A549 (cell line): ENCODE results near the gene GTF2IRD1. TPM values are rescaled to one million over a fixed set of nuclear protein-coding genes. Genes with fewer than 3 reads are reported as not detected.

Source experiments
- ATAC-seq, 2 experiments: fragments of 200-7000 bp in 1 of 2; fragments of >200 bp in 1 of 2; cut with Nextera tagmentation in 1 of 2; cut with Tn5 transposase in 1 of 2; 3 replicates each; pipeline versions ENCODE4 v1.8.0 to v1.9.1; 2018 to 2020; ENCODE audit warnings: mild to moderate bottlenecking in 1 of 2, moderate library complexity in 1 of 2
- CTCF ChIA-PET: fragments of 300-600 bp; sonication (Branson Sonifier 250); formaldehyde crosslinking; extraction: SDS; loops from one replicate; lab custom pipeline; 2021; ENCODE audit warnings: antibody characterized with exemption, inconsistent platforms; lab: Yijun Ruan, JAX
- POLR2A ChIA-PET: fragments of 350-600 bp; formaldehyde crosslinking; extraction: SDS; loops from one replicate; lab custom pipeline; 2021; ENCODE audit warnings: antibody characterized with exemption, inconsistent platforms; lab: Yijun Ruan, JAX
- DNase-seq, 2 experiments: peaks; one replicate each; pipeline versions ENCODE4 v3.0.0 to v3.0.0-alpha.2; 2011 to 2016; ENCODE audit warnings: low read depth in 1 of 2, low spot score in 1 of 2
- FAIRE-seq: peaks from 2 replicates; lab custom pipeline; 2011; peaks lifted over from hg19 to GRCh38; lab: Jason Lieb, UNC
- H3K27ac ChIP-seq, 2 experiments: fragments of >200 bp; sonication (Bioruptor Twin); formaldehyde crosslinking; 3 replicates each; pipeline ENCODE4 v1.5.1; 2016 to 2017
- H3K4me1 ChIP-seq: fragments of >200 bp; sonication (Bioruptor Twin); formaldehyde crosslinking; 3 replicates; pipeline ENCODE4 v1.6.1; 2016
- H3K4me2 ChIP-seq: fragments of >200 bp; sonication (Bioruptor Twin); formaldehyde crosslinking; 3 replicates; pipeline ENCODE4 v1.6.1; 2016
- H3K4me3 ChIP-seq: fragments of >200 bp; sonication (Bioruptor Twin); formaldehyde crosslinking; 3 replicates; pipeline ENCODE4 v1.5.1; 2016
- H3K9me3 ChIP-seq: fragments of >200 bp; sonication (Bioruptor Twin); formaldehyde crosslinking; 3 replicates; pipeline ENCODE4 v1.6.1; 2016
- BCL3 ChIP-seq: fragments of >200 bp; sonication (Bioruptor Twin); formaldehyde crosslinking; IDR thresholded peaks from 3 replicates; pipeline ENCODE4 v1.6.1; 2016
- BHLHE40 ChIP-seq: IDR thresholded peaks from 2 replicates; pipeline ENCODE4 v1.6.1; 2012; ENCODE audit warnings: low read depth, low read length, inconsistent platforms
- CEBPB ChIP-seq, 2 experiments: fragments of >200 bp in 1 of 2; sonication (Bioruptor Twin) in 1 of 2; formaldehyde crosslinking in 1 of 2; IDR thresholded peaks; 2 replicates each; pipeline ENCODE4 v1.6.1; 2012 to 2016
- EP300 ChIP-seq, 2 experiments: fragments of >200 bp; sonication (Bioruptor Twin); formaldehyde crosslinking; IDR thresholded peaks; 2 replicates in 1 of 2; 3 replicates in 1 of 2; pipeline ENCODE4 v1.6.1; 2016 to 2017
- FOSB ChIP-seq: fragments of 250-450 bp; sonication (Bioruptor Pico); IDR thresholded peaks from 2 replicates; pipeline ENCODE4 v1.5.0; 2020; ENCODE audit warnings: mild to moderate bottlenecking, moderate library complexity
- FOSL2 ChIP-seq, 2 experiments: fragments of 450-650 bp in 1 of 2; fragments of >200 bp in 1 of 2; sonication (Bioruptor Twin) in 1 of 2; formaldehyde crosslinking; IDR thresholded peaks; 2 replicates each; pipeline versions ENCODE4 v1.5.0 to v1.6.1; 2016 to 2020; ENCODE audit warnings: mild to moderate bottlenecking in 1 of 2, moderate library complexity in 1 of 2
- GATA3 ChIP-seq: IDR thresholded peaks from 2 replicates; pipeline ENCODE4 v1.6.1; 2012; ENCODE audit warnings: borderline replicate concordance
- HES2 ChIP-seq: fragments of >200 bp; sonication (Bioruptor Twin); formaldehyde crosslinking; IDR thresholded peaks from 2 replicates; pipeline ENCODE4 v1.6.1; 2016
- HOXA7 ChIP-seq: fragments of 250-450 bp; sonication (Bioruptor Pico); IDR thresholded peaks from 2 replicates; pipeline ENCODE4 v1.5.0; 2020; ENCODE audit warnings: mild to moderate bottlenecking, moderate library complexity
- HOXB13 ChIP-seq: fragments of 250-450 bp; sonication (Bioruptor Pico); IDR thresholded peaks from 2 replicates; pipeline ENCODE4 v1.5.0; 2020; ENCODE audit warnings: low read depth, mild to moderate bottlenecking, moderate library complexity
- HOXB5 ChIP-seq: fragments of 250-450 bp; sonication (Bioruptor Pico); IDR thresholded peaks from 2 replicates; pipeline ENCODE4 v1.5.0; 2020; ENCODE audit warnings: mild to moderate bottlenecking, moderate library complexity
- JUN ChIP-seq, 2 experiments: fragments of >200 bp; sonication (Bioruptor Twin); formaldehyde crosslinking; IDR thresholded peaks; 2 replicates in 1 of 2; 3 replicates in 1 of 2; pipeline ENCODE4 v1.6.1; 2016 to 2017
- KDM1A ChIP-seq: fragments of 200-600 bp; sonication (generic); IDR thresholded peaks from 2 replicates; pipeline ENCODE4 v1.6.1; 2016; ENCODE audit warnings: low read depth, mild to moderate bottlenecking
- RAD21 ChIP-seq, 2 experiments: fragments of >200 bp in 1 of 2; sonication (Bioruptor Twin) in 1 of 2; formaldehyde crosslinking in 1 of 2; IDR thresholded peaks in 1 of 2; conservative IDR thresholded peaks in 1 of 2; 2 replicates in 1 of 2; 3 replicates in 1 of 2; pipeline ENCODE4 v1.6.1; 2012 to 2018; ENCODE audit warnings: inconsistent platforms in 1 of 2
- RARB ChIP-seq: fragments of 250-450 bp; sonication (Bioruptor Pico); IDR thresholded peaks from 2 replicates; pipeline ENCODE4 v1.8.0; 2021; ENCODE audit warnings: mild to moderate bottlenecking, moderate library complexity
- TP53 ChIP-seq: fragments of 250-450 bp; sonication (Bioruptor Pico); IDR thresholded peaks from 2 replicates; pipeline ENCODE4 v1.5.0; 2021; ENCODE audit warnings: mild to moderate bottlenecking, moderate library complexity
- ZSCAN20 ChIP-seq: fragments of 250-450 bp; sonication (Bioruptor Pico); IDR thresholded peaks from 2 replicates; pipeline ENCODE4 v1.8.0; 2022; ENCODE audit warnings: mild to moderate bottlenecking, moderate library complexity
- WGBS: methylation state at CpG from one replicate; pipeline ENCODE4 v1.1.6; 2017; ENCODE audit errors: missing lambda C conversion rate; 5-methylcytosine and 5-hydroxymethylcytosine counted together
- polyA plus RNA-seq, 4 experiments: library from polyadenylated mRNA; depleted of rRNA in 3 of 4; stranded (reverse); fragments of >200 nt; fragmentation: RNase III in 1 of 4; extraction: RNeasy Plus Mini Kit Qiagen cat#74134 plus additional on column Dnase treatment in 1 of 4; gene quantifications; 2 replicates in 3 of 4; 3 replicates in 1 of 4; pipeline ENCODE4 v1.2.3, GENCODE V29; 2011 to 2017
- TF ChIP-seq, protein P1 (sequence below): fragments of 200-600 bp; sonication (generic); IDR thresholded peaks from 2 replicates; pipeline ENCODE4 v1.6.1; 2016; ENCODE audit warnings: antibody characterized with exemption, mild to moderate bottlenecking, moderate library complexity
- TF ChIP-seq, protein P2 (sequence below): fragments of 250-450 bp; sonication (Bioruptor Pico); IDR thresholded peaks from 2 replicates; pipeline ENCODE4 v1.5.0; 2020; ENCODE audit warnings: low read depth, mild to moderate bottlenecking, moderate library complexity
- TF ChIP-seq, protein P3 (sequence below): IDR thresholded peaks from 2 replicates; pipeline ENCODE4 v1.6.1; 2012
- TF ChIP-seq, protein P4 (sequence below): fragments of 450-650 bp; IDR thresholded peaks from 2 replicates; pipeline ENCODE4 v1.6.1; 2014; ENCODE audit warnings: antibody characterized with exemption

Gene GTF2IRD1
- polyA plus RNA-seq, 2 of the 4 experiments (the other 2 are of a cell fraction) = 19.9 to 20.5 TPM

- ChIA-PET POLR2A (interaction anchor here (0.6 kb wide), 1 partner anchor 175 kb away, joined by 6 read pairs; the partner anchor contains the start of gene GTF2I), CTCF (interaction anchor here (1.1 to 3.1 kb wide), 6 partner anchors 12 to 99 kb away, joined by 3 to 11 read pairs (median 4); no protein-coding TSS in a partner anchor)
- 33% methylated on average over 16 of the region's 16 CpGs for WGBS
- H3K27ac ChIP-seq = peak overlapping the region; percentile 93 to 97
- H3K4me1 ChIP-seq = peaks cover 77% of the 10 kb centered on the region
- DNase-seq (peak; percentile 83 to 94), ATAC-seq (peak; percentile 45 to 48), FAIRE-seq (peak; percentile 98)
- H3K4me3 ChIP-seq = no peak overlapping the region; the same call in 2 of the 3 replicates
- TF ChIP-seq, protein P1, sequence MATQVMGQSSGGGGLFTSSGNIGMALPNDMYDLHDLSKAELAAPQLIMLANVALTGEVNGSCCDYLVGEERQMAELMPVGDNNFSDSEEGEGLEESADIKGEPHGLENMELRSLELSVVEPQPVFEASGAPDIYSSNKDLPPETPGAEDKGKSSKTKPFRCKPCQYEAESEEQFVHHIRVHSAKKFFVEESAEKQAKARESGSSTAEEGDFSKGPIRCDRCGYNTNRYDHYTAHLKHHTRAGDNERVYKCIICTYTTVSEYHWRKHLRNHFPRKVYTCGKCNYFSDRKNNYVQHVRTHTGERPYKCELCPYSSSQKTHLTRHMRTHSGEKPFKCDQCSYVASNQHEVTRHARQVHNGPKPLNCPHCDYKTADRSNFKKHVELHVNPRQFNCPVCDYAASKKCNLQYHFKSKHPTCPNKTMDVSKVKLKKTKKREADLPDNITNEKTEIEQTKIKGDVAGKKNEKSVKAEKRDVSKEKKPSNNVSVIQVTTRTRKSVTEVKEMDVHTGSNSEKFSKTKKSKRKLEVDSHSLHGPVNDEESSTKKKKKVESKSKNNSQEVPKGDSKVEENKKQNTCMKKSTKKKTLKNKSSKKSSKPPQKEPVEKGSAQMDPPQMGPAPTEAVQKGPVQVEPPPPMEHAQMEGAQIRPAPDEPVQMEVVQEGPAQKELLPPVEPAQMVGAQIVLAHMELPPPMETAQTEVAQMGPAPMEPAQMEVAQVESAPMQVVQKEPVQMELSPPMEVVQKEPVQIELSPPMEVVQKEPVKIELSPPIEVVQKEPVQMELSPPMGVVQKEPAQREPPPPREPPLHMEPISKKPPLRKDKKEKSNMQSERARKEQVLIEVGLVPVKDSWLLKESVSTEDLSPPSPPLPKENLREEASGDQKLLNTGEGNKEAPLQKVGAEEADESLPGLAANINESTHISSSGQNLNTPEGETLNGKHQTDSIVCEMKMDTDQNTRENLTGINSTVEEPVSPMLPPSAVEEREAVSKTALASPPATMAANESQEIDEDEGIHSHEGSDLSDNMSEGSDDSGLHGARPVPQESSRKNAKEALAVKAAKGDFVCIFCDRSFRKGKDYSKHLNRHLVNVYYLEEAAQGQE = no peak
- TF ChIP-seq HOXB5 (CRISPR knock-in tag) (no peak), TP53 (CRISPR knock-in tag) (no peak), FOSB (CRISPR knock-in tag) (no peak), KDM1A (no peak), ZSCAN20 (peak; percentile 19; the same call in 1 of the 2 replicates), EP300 (IDR thresholded peaks at IDR 0.05) (peak; percentile 72 to 92; a peak in 3 of 5 replicates), JUN (IDR thresholded peaks at IDR 0.05) (peak; percentile 23 to 67; a peak in 3 of 5 replicates), RARB (CRISPR knock-in tag) (peak; percentile 86), HES2 (peak; percentile 88), CEBPB (IDR thresholded peaks at IDR 0.05) (peak; percentile 90 to 97), RAD21 (conservative IDR thresholded peaks at IDR 0.05 in 1 of 2, IDR thresholded peaks at IDR 0.05 in 1 of 2) (0 out of 5 replicates have a peak, but pooled peaks of 1 of the 2 experiments have one; percentile 14), HOXB13 (no peak), HOXA7 (CRISPR knock-in tag) (peak; percentile 55; the same call in 1 of the 2 replicates), BCL3 (peak; percentile 59; the same call in 1 of the 3 replicates), GATA3 (peak; percentile 69; the same call in 1 of the 2 replicates), BHLHE40 (no peak), FOSL2 (IDR thresholded peaks at IDR 0.05) (no peak), FOSL2 (CRISPR knock-in tag; IDR thresholded peaks at IDR 0.05) (peak; percentile 70)
- TF ChIP-seq, protein P2, sequence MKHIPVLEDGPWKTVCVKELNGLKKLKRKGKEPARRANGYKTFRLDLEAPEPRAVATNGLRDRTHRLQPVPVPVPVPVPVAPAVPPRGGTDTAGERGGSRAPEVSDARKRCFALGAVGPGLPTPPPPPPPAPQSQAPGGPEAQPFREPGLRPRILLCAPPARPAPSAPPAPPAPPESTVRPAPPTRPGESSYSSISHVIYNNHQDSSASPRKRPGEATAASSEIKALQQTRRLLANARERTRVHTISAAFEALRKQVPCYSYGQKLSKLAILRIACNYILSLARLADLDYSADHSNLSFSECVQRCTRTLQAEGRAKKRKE (CRISPR knock-in tag) = no peak
- TF ChIP-seq, protein P3, sequence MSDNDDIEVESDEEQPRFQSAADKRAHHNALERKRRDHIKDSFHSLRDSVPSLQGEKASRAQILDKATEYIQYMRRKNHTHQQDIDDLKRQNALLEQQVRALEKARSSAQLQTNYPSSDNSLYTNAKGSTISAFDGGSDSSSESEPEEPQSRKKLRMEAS = peak; percentile 84
- TF ChIP-seq, protein P4, sequence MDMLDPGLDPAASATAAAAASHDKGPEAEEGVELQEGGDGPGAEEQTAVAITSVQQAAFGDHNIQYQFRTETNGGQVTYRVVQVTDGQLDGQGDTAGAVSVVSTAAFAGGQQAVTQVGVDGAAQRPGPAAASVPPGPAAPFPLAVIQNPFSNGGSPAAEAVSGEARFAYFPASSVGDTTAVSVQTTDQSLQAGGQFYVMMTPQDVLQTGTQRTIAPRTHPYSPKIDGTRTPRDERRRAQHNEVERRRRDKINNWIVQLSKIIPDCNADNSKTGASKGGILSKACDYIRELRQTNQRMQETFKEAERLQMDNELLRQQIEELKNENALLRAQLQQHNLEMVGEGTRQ = peak; percentile 80
- peak overlapping the region; percentile 81 for H3K4me2 ChIP-seq
- H3K9me3 ChIP-seq = no peaks in the 10 kb centered on the region
These were observed 29.1 kb downstream of the GTF2IRD1 start for GRCh38 chr7:74482629-74483401.
